DMS153 treated with DMSO at 0.1 percent for 48 hours (cell line): Measurements from ENCODE around the gene DOCK1.

Experiments
- DNase-seq: peaks from one replicate; lab custom pipeline; 2025; ENCODE audit not compliant: unreplicated experiment; lab: John Stamatoyannopoulos, UW

The DOCK1 gene

DNA sequence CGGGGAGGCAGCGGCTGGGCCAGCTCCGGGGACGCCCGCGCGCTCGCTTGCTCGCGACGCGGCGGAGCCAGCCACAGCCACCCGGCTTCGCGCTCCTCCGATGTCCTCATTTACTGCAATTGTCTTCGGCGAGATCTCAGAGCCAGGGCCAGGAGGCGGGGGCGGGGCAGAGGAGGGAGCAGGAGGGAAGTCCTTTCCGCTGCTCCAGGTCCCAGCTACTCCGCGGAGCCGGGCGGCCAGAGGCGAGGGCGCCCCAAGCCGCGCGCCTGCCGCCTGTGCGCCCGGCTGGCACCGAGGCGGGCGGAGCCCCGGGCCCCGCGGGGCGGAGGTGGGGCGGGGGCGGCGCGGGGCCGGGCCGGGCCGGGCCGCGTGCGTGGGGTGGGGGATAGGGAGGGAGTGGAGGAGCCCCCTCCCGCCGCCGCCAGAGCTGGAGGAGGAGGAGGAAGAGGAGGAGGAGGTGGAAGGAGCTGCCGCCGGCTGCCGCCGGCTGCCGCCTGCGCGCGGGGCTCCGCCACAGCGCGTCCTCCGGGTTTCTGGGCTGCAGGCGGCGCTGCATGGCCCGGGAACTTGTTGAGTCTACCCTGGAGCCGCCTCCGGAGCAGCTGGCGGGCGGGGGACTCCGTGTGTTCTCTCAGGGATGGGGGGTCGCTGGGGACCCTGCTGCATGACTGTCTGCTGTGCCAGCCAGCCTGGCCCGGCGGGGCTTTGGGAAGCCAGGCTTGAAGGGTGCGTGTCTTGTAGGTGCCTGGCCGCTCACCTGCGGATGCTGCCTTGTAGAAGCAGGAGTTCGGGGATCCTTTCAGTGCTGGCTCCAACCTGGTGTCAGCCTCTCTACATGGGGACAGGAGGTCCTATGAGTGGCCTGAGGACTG lies 291.3 kb downstream of the DOCK1 start, which contains the start of gene INSYN2A:
TSS of gene INSYN2A (minus strand) at position 310 of the 872 bp plus-strand sequence. CDS start 20,196 bp downstream, outside the sequence.
- DNase-seq, result no peak

DNA sequence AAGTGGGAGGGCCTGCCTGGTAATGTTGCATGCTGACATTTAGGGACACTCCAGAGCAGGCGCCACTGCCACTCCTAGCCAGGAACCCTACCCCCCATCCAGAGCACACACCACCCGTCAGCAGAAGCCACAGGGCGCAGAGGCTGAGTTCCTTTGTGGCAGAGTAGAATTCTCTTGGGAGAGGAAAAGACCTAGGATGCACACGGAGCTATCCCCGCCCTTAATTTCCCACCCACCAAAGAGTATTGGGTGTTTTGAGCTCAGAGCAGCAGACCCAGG lies 291.9 kb downstream of the DOCK1 start:
- DNase-seq, result no peak

DNA sequence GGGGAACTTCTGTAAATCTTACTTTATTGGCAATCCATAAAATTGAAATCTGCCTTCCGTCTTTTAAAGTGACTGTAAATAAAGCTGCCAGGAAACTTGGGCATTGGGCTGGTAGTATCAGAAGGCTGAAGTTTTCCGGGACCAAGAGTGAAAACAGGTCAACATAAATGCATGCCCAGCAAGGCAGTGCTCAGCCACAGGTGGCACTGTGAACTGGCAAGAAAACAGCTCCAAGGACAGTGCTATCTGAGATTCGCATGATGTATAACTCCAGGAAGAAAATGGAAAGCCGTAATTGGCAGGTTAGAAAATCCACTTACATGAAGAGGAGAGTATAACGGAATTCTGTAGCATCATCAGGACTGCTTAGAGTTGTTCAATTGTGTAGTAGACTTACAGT lies 293.1 kb downstream of the DOCK1 start:
- no peak for DNase-seq

DNA sequence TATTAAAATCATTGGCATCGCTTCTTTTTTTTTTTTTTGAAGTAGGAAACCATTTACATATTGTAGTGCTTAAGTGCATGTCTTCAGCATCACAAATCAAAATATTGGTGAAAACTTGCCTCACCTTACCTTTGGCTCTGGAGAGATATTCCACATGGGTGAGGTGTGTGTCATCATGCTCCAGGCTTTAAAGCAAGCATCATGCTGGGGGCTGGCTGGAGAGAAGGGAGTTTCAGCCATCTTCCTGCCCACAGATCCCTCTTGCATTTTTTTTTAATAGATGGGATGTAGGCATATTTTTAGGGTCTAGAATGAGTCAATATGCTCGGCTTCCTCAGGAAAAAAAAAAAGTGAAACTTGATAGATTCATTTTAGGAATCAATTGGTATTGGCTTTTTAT lies 293.5 kb downstream of the DOCK1 start:
- DNase-seq, result no peak

DNA sequence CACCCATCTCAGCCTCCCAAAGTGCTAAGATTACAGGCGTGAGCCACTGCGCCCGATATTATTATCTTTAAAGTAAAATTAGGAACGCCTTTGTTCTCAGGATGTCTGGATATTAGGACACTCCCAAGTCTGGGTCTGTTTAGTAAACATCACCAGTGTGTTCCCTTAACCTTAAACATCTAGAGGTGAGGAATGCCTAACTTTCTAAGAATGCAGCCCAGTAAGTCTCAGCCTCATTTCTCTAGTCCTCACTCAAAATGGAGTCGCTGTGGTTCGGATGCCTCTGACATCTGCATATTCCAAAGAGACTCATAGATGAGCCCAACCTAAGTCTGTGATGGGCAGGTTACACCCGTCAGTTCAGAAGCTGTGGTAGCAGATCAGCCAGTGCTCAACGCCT lies 295.4 kb downstream of the DOCK1 start:
- DNase-seq, result no peak

DNA sequence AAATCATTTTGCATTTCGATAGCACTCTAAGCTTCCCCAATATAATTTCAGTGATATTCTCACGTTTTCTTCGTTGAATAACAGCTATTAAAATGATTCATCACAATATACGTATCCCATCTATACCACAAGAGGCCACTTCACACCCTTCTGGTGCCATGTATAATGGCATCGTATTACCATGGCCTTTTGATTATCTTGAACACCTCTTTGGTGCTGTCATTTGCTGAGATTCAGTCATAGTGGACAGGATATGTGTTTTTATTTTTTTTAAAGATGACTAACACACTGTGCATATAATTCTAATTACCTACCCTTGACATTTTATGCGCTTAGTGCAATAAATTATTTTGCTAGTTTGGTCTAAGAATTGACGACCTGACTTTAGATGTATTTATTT lies 297.8 kb downstream of the DOCK1 start:
- DNase-seq, result no peak

DNA sequence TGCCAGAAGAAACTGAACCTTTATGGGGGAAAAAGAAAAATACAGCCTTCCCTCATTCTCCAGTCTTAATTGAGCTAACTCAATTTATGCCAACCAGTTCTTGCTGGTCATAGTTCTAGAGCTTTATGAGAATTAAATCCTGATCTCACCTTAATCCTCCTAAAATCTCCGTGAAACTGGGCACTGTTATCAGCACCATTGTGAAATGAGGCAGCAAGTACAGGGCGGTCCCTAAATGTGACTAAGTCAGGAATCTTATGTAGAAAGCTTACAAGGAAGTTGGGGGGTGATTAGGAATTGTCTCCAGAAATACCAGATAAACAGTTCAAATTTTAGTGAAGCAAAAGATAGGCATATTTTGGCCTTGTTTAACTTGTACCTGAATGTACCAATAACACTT lies 301.9 kb downstream of the DOCK1 start:
- no peak for DNase-seq

DNA sequence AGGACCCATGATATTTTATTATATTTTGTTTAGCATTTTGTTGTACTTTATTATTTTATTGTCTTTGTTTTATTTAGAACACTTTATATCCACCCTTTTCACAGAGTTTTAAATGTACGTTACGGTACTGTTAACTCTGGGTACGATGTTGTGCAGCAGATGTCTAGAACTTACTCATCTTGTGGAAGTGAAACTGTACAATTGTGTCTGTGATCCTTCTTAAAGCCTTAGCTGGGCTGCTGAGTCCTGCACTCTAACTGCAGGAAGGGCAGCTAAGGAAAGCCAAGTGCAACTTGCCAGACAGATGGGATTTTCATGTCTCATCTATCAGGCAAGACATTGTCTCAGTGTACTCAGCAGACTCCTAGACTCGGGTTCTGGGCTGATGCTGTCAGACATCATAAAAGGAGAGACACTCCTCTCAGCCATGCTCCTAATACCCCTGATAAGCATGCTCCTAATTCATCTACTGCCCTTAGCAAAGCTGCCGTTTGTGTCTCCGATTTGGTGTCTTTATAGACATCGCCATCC lies 305.8 kb downstream of the DOCK1 start:
- DNase-seq, result no peak

DNA sequence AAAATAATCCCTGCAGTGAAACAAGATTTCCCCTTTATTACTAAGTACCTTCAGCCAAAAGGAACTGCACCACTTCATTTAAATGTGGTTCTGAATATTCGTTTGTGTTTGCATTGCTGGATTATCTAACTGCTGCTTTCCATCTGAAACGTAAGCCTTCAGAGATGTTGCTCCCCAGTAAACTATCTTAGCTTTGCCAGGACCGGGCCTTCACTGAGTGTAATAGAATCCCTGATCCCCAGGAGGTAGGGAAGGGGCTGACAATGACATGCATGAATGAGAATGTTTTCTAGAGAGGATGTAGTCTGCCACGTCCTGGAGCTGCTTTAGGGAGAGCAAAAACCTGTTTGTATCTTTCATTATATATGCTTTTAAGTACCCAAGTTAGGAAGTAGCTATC lies 310.6 kb downstream of the DOCK1 start:
- no peak for DNase-seq

DNA sequence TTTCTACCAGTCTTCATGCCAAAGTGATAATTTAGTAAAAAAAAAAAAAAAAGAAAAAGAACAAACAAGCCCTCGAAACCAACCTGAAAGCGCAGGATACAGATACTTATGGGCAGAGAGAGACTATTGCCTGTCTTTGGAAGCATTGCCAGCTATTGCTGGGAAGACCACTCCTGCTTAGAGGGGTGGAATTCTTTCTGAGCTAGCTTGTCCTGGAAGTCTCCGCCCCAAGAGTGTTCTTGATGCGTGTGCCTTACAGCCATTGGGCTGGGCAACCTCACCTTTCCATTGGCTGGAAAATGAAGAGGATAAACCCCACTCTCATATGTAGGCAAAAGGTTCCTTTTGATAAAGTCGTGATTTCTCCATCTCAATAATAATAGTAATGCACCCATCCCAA lies 311.0 kb downstream of the DOCK1 start:
- no peak for DNase-seq

DNA sequence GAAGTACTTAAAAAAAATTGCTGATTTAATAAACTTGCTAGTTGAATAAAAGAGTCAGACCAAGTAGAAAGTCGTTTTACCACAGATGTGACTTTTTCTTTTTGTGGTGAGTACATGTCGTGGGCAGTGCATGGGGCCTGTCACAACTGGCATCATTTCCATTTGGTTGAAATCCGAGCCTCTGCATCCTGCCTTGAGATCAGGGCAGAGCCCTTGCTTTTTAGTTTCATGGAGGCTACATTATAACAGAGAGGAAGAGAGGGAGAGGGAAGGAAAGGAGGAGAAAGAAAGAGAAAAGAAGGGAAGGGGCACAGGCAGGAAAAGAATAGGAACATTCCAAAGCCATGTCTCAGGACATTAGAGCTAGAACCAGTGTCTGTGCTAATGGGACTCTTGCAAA lies 311.6 kb downstream of the DOCK1 start:
- peak; percentile 34 for DNase-seq

DNA sequence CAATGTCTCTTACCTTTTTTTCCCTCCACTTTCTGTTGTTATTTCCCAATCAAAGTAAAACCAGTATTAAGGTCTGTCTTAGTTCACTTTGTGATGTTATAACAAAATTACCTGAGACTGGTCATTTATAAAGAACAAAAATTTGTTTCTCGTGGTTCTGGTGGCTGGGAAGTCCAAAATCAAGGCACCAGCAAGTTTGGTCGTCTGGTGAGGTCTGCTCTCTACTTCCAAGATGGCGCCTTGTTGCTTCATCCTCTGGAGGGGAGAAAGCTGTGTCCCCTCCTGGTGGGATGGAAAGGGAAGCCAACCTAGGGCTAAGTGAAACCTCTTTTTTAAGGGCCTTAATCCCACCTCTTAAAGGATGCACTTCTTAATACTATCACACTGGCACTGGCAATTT lies 313.4 kb downstream of the DOCK1 start:
- no peak for DNase-seq

DNA sequence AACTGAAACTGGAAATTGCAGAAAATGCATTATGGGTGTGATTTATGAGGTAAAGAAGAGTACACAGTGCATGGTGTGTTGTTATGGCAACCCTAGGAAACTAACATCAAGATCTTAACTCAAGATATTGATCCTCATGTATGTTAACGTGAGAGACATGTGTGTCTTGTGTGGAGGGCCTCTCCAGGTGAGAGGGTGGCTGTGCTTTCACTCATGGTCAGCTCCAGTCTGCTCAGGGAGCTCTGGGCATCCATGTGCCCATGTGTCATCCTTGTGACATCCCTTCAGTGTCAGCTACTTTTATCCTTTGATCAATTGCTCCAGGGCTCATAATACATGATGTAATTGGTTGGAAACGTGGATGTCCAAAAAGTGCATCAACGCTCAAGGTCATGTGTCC lies 316.1 kb downstream of the DOCK1 start:
- DNase-seq, result no peak

DNA sequence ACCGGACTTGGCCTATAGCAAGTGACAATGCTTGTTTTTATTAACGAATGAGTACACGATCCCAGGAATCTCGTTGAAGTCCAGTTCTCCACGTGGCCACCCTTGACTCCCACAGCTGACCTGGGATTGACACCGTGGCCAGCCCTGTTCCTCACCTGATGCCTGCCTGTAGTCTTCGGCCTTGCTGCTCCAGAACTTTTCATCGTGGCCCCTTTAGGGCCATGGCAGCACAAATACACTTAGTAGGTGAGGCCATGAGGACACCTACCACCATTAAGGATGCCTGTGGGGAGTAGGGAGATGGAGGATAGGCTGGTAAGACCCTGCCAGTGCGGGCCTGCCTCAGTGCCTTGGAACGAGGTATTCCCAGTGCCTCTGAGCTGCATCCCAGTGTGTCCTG lies 321.8 kb downstream of the DOCK1 start:
- no peak for DNase-seq

DNA sequence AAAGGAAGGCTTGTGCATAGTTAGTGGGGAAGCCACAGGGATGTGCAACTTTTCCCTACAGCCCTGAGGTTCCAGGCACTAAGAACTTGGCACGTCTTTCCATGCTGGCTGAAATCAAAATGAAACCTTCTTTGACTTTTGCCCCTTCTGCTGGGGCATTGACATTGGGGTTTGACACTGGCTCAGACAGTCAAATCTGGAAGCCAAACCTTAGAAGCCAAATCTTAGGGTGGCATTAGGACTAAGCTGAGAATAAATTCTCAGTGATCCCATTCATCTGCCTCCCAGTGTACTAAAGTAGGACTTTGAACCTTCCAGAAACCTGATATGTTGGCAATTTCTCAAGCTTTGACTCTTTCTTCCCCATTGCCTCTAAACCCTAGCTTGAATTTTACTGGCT lies 322.4 kb downstream of the DOCK1 start:
- no peak for DNase-seq

DNA sequence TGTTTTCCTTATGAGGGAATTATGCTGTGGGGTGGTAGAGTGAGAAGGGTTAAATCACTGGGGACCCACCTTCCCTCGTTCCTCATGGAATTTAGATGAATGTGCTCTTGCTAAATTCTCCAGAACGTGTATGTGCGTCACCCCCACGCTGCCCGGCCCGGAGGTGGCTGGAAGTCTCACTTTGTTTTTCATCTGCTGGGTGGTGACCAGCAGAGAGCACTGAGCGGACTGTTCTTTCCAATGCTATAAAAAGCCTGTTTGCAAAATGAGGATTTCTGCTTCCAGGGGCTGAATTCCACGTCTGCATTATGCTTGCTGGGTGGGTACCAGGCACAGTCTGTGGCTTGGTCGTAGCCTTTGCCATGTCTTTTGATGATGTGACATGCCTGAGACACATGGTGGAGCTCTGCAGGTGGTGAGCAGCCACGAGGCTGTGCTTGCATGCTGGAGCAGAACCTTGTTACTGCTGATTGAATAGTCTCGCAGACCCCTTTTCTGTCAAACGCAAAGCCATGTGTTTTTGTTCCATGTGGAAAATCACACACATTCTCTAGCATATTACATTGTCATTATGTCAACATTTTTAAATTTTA lies 323.1 kb downstream of the DOCK1 start:
- no peak for DNase-seq

DNA sequence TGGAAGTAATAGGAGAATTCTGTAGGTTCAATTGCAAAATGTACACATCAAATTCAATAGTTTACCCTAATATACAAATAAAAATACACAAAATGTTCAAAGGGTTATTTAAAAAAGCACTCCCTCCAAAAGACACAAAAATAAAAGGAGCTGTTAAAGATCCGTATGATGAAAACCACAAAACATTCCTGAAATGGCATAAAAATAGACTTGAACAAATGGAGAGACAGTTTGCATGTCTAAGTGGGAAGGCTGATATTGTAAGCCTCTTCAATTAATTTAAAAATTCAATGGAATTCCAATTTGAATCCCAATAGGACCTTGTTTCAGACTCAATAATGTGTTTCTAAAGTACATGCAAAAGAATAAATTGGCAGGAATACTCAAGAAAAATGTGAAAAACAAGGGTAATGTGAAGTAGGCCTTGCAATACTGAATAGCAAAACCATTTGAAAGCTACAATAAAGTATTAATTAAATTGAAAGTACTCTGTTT lies 329.1 kb downstream of the DOCK1 start:
- no peak for DNase-seq

DNA sequence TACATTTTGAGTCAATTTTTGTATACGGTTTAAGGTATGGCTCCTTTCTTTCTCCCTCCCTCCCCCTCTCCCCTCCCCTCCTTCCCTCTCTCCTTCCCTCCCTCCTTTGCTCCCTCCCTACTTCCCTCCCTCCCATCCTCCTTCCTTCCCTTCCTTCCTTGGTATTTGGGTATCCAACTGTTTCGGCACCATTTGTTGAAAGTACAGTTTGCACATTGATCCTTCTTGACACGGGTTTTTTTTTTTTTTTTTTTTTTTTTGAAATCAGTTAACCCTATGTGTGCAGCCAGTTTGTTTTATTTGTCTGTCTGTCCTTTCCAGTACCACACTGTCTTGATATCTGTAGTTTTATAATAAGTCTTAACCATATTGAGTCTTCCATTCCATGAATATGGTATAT lies 331.0 kb downstream of the DOCK1 start:
- no peak for DNase-seq

DNA sequence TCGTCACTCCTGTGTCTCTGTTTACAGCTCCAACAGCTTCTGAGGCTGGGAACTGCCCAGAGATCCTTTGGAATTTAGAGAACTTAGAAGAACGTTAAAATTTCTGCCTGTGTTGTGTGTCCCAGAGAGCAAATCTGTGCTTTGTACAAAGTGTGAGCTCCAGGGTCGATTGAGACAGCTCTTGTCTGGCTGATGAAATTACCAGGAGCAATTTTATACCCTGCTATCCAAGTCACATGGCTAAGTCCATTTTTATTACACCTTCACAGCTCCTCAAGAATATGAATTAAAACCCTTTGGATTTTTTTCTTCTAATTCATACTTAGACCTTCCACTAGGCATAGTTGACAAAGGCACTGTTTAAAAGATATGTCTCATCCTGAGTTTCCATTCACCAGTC lies 337.7 kb downstream of the DOCK1 start:
- DNase-seq, result no peak

DNA sequence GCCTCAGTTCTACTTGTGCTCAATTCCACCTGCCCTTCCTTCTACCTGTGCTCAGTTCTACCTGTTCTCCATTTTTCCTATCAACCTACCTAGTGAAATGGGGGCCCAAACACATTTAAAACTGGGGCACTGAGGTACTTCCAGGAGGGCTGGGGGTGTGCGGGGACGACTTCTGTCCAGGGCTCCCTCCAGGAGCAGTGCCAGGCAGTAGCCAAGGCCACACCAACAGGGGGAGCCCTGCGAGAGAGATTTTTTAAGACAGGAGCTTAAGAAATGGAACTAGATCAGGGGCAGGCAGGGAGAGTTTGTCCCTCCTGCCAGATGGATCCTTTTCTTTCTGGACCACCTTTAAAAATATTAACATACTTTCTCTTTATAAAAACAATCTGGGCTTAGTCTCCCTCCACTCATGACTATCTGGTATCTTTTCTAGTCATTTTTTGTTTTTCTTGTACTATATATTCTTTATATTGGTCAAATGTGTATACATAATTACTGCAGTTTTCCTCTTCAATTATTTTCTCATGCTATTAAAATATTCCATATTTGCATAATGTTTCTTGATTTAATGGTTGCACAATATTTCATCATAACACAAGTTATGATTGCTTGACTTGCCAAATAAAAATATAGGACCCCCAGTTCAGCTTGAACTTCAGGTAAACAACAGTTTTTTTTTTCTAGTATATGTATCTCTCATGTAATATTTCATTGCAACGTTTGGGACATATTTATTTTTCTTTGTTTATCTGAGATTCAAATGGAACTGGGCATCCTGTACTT lies 338.5 kb downstream of the DOCK1 start:
- DNase-seq, result peak; percentile 23

DNA sequence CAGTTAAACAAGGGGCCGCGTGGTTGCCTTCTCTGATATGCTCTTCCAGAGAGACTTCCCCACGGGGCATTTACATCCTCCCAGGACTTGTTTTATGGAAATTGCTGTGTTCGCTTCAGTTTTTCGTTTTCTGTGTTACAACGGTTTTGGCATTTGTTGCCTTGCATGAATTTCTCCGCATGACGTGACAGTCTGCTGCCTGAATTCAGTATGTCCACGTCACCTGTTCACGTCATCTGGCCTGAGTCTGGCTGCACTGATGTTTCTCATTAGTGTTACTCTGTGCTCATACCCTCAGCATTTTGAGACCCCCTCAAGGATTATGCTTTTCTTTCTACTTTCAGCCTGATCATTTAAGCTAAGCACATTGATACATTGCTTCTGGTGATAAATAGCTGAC lies 340.2 kb downstream of the DOCK1 start:
- no peak for DNase-seq

DNA sequence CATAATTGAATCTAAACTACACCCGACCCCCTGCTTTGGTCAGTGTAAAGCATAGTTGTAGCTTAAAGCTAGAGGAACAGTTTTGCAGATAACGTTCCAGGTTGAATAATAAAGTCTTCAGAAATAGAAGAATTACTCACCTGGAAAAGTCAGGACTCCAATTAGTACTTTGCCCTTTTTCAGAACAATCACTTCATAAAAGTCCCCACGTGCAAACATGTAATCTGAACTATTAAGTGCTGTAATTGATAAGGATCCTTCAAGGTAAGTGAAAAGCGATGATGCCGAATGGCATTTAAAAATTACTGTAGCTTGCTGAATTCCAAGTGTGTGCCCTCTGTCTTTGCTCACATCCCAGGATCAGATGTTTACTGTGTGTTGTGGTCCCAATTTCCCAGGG lies 344.8 kb downstream of the DOCK1 start:
- DNase-seq, result no peak
